ENCODE results near the gene CNTN6. TPM values are rescaled to one million over a fixed set of nuclear protein-coding genes. Genes with fewer than 3 reads are reported as not detected.

Gene CNTN6
- total RNA-seq, 1 experiment from 2014 or later = not detected

- no peak for TF ChIP-seq SMAD4 (CRISPR knock-in tag; IDR thresholded peaks at IDR 0.05)
- TF ChIP-seq ZNF317 (CRISPR knock-in tag; IDR thresholded peaks at IDR 0.05; ENCODE audit: borderline replicate concordance, low read depth) = no peak
- no peak for TF ChIP-seq IRF2 (CRISPR knock-in tag; IDR thresholded peaks at IDR 0.05; ENCODE audit: borderline replicate concordance, low read depth)
- TF ChIP-seq IRF1 (CRISPR knock-in tag; IDR thresholded peaks at IDR 0.05) = no peak
- no peak for TF ChIP-seq CREB1 (CRISPR knock-in tag; IDR thresholded peaks at IDR 0.05)
- no peak for TF ChIP-seq KAT7 (CRISPR knock-in tag; IDR thresholded peaks at IDR 0.05; ENCODE audit: borderline replicate concordance)
- TF ChIP-seq ATF6 (CRISPR knock-in tag; IDR thresholded peaks at IDR 0.05) = no peak
Measured at GRCh38 chr3:1355691-1356090, 262.9 kb downstream of the CNTN6 start (continued).

DNA sequence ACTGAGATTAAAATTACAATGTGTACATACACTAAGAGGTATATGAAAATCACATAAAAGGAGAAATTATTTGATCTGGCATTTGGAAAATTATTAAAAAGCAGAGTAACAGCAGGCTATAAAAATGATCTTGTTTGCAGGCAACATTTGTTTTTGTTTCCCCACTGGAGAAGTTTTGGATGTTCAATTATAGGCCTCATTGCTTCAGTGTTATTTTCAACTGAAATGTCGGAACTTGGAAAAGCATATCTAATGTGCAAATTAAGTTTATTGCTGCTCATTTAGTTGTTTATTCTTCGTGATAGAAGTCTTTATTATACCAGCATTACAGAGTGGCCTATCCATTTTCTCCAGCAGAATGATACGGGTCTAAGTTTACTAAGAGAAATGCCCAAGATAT is 263.3 kb downstream of the CNTN6 start:
- no peak for DNase-seq (ENCODE audit: low spot score)
- ATAC-seq = no peak
- peaks cover 58% of the 10 kb centered on the region for H3K36me3 Mint-ChIP-seq
- no peaks in the 10 kb centered on the region for H3K4me1 Mint-ChIP-seq
- no peak overlapping the region for H3K4me3 Mint-ChIP-seq
- CTCF ChIA-PET = no interaction called here
- POLR2A ChIA-PET = no interaction called here
- peaks cover 6% of the 10 kb centered on the region; the same call in 1 of the 2 replicates for H3K27me3 Mint-ChIP-seq (ENCODE audit: low read depth)
- H3K27ac Mint-ChIP-seq = no peak overlapping the region
- H3K9me3 Mint-ChIP-seq = peaks cover 79% of the 10 kb centered on the region
- no peak for TF ChIP-seq FOXJ3 (CRISPR knock-in tag; IDR thresholded peaks at IDR 0.05; ENCODE audit: borderline replicate concordance)
- TF ChIP-seq CREB1 (CRISPR knock-in tag; IDR thresholded peaks at IDR 0.05) = no peak
- no peak for TF ChIP-seq FOXP1 (CRISPR knock-in tag; IDR thresholded peaks at IDR 0.05; ENCODE audit: borderline replicate concordance)
- TF ChIP-seq PREB (CRISPR knock-in tag; IDR thresholded peaks at IDR 0.05; ENCODE audit: borderline replicate concordance) = no peak
- TF ChIP-seq ATF2 (CRISPR knock-in tag; IDR thresholded peaks at IDR 0.05; ENCODE audit: borderline replicate concordance, low read depth) = no peak
- no peak for TF ChIP-seq ZNF121 (CRISPR knock-in tag; IDR thresholded peaks at IDR 0.05)
- TF ChIP-seq IRF1 (CRISPR knock-in tag; IDR thresholded peaks at IDR 0.05) = no peak
- TF ChIP-seq FOXK1 (CRISPR knock-in tag; IDR thresholded peaks at IDR 0.05) = no peak
- TF ChIP-seq ZNF281 (CRISPR knock-in tag; IDR thresholded peaks at IDR 0.05) = no peak
- no peak for TF ChIP-seq JUN (CRISPR knock-in tag; IDR thresholded peaks at IDR 0.05)
- no peak for TF ChIP-seq ZNF416 (CRISPR knock-in tag; IDR thresholded peaks at IDR 0.05)
- TF ChIP-seq ZNF263 (CRISPR knock-in tag; IDR thresholded peaks at IDR 0.05; ENCODE audit: low read depth) = no peak
- TF ChIP-seq ZNF219 (CRISPR knock-in tag; IDR thresholded peaks at IDR 0.05; ENCODE audit: borderline replicate concordance) = no peak
